Panc1 (cell line): Measurements from ENCODE around the gene MAP7. TPM values are rescaled to one million over a fixed set of nuclear protein-coding genes. Genes with fewer than 3 reads are reported as not detected.
"Not testable (repeated sequence)": the region's sequence is repeated elsewhere in the genome, so short reads cannot be mapped to it uniquely, and the experiment has no call there.

ENCODE experiments used
- ATAC-seq: fragments of 200-7000 bp; cut with Tn5 transposase; 2 replicates; pipeline ENCODE4 v1.9.1; 2020; ENCODE audit warnings: mild to moderate bottlenecking, moderate library complexity
- BruUV-seq: library from RNA; stranded (reverse); fragments of 400-500 nt; replicated peaks from 2 replicates; lab custom pipeline; 2021; lab: Mats Ljungman, UMichigan
- CTCF ChIA-PET: fragments of 300-600 bp; sonication (Branson Sonifier 250); formaldehyde crosslinking; loops from one replicate; lab custom pipeline; 2022; ENCODE audit warnings: antibody characterized with exemption; lab: Charles Lee
- POLR2A ChIA-PET: fragments of 300-600 bp; sonication (Branson Sonifier 250); formaldehyde crosslinking; loops from one replicate; lab custom pipeline; 2022; ENCODE audit warnings: antibody characterized with exemption; lab: Charles Lee
- DNase-seq: peaks from one replicate; pipeline ENCODE4 v3.0.0-alpha.2; 2010; ENCODE audit warnings: low read depth, low spot score
- H3K27ac ChIP-seq: 2 replicates; pipeline ENCODE4 v1.5.1; 2011; ENCODE audit warnings: mild to moderate bottlenecking, low read length, inconsistent platforms
- H3K27me3 ChIP-seq: fragments of 200-500 bp; sonication (Bioruptor generic); 2 replicates; pipeline ENCODE4 v1.6.0; 2014; ENCODE audit warnings: low read length, inconsistent platforms; ENCODE audit not compliant: control insufficient read depth, insufficient read depth
- H3K36me3 ChIP-seq: fragments of 200-500 bp; sonication (Bioruptor generic); 2 replicates; pipeline ENCODE4 v1.5.1; 2014; ENCODE audit warnings: inconsistent platforms, mild to moderate bottlenecking, low read length, moderate library complexity; ENCODE audit not compliant: control insufficient read depth, insufficient read depth
- H3K4me1 ChIP-seq: 2 replicates; pipeline ENCODE4 v1.5.1; 2011; ENCODE audit warnings: inconsistent platforms, mild to moderate bottlenecking, low read length, moderate library complexity; ENCODE audit not compliant: control insufficient read depth, insufficient read depth
- H3K4me3 ChIP-seq, 2 experiments: 2 replicates each; pipeline ENCODE4 v1.5.1; 2011 to 2012; ENCODE audit warnings: low read depth in 2 of 2, low read length in 2 of 2, mild to moderate bottlenecking in 2 of 2, inconsistent platforms in 1 of 2, moderate library complexity in 1 of 2
- H3K9me3 ChIP-seq: fragments of 200-500 bp; sonication (Bioruptor generic); 2 replicates; pipeline ENCODE4 v1.5.1; 2014; ENCODE audit warnings: low read depth, mild to moderate bottlenecking, inconsistent platforms, low read length, moderate library complexity; ENCODE audit not compliant: control insufficient read depth, insufficient read depth
- CTCF ChIP-seq: fragments of 450-650 bp; IDR thresholded peaks from 2 replicates; pipeline ENCODE4 v1.5.1; 2017; ENCODE audit warnings: mild to moderate bottlenecking
- POLR2AphosphoS5 ChIP-seq: IDR thresholded peaks from 2 replicates; pipeline ENCODE4 v1.6.1; 2012; ENCODE audit warnings: mild to moderate bottlenecking, low read depth, low read length, moderate library complexity
- REST ChIP-seq, 2 experiments: IDR thresholded peaks; 2 replicates each; pipeline ENCODE4 v1.6.1; 2011 to 2012; ENCODE audit warnings: low read depth in 2 of 2, control low read depth in 1 of 2, low read length in 1 of 2, mild to moderate bottlenecking in 1 of 2, moderate library complexity in 1 of 2; ENCODE audit not compliant: insufficient read depth in 1 of 2
- SIN3A ChIP-seq: IDR thresholded peaks from 2 replicates; pipeline ENCODE4 v1.6.1; 2012; ENCODE audit warnings: low read depth, mild to moderate bottlenecking, low read length, moderate library complexity, borderline replicate concordance; ENCODE audit not compliant: insufficient read depth
- TCF7L2 ChIP-seq: IDR thresholded peaks from 2 replicates; pipeline ENCODE4 v1.6.1; 2011; ENCODE audit warnings: mild to moderate bottlenecking, low read depth, low read length, inconsistent platforms
- in situ Hi-C: cut with HindIII; loops from 2 replicates; pipeline ENCODE4 v1.10.0; 2016; ENCODE audit warnings: low sequenced_read_pairs, low pct_unique_long_range_greater_than_20kb
- intact Hi-C: fragments of 100-400 bp; cut with micrococcal nuclease; formaldehyde crosslinking; loops from one replicate; pipeline ENCODE4 v1.10.0; 2022; ENCODE audit not compliant: unreplicated experiment
- total RNA-seq: library from RNA; stranded (reverse); gene quantifications from one replicate; pipeline ENCODE4 v1.2.1, GENCODE V29; 2021; ENCODE audit not compliant: unreplicated experiment

The MAP7 gene
- total RNA-seq, 1 experiment from 2014 or later: 1.8 TPM

- H3K27ac ChIP-seq: no peak overlapping the region
- no peak for ATAC-seq
- no peaks in the 10 kb centered on the region for H3K4me1 ChIP-seq
- no peak overlapping the region for H3K4me3 ChIP-seq
- H3K27me3 ChIP-seq: no peaks in the 10 kb centered on the region; the same call in 1 of the 2 replicates
- BruUV-seq: no TSS peak
- TF ChIP-seq REST (IDR thresholded peaks at IDR 0.05; ENCODE audit: insufficient read depth in 1 of 2, low read depth in 2 of 2, low read length in 1 of 2) (no peak), CTCF (no peak), SIN3A (no peak), TCF7L2 (no peak), POLR2AphosphoS5 (no peak)
- in situ Hi-C loops: no loop called here
- H3K9me3 ChIP-seq: no peaks in the 10 kb centered on the region
- intact Hi-C loops: no loop called here
- H3K36me3 ChIP-seq: no peaks in the 10 kb centered on the region
- POLR2A ChIA-PET: no interaction called here
- CTCF ChIA-PET: no interaction called here
- no peak for DNase-seq
Observed at GRCh38 chr6:136382676-136383252, 167.5 kb downstream of the MAP7 start.

GRCh38 chr6:136378888-136379287 lies 171.3 kb downstream of the MAP7 start:
- Histone ChIP-seq H3K36me3 (no peaks in the 10 kb centered on the region), H3K4me1 (no peaks in the 10 kb centered on the region), H3K27me3 (no peaks in the 10 kb centered on the region; the same call in 1 of the 2 replicates), H3K9me3 (no peaks in the 10 kb centered on the region), H3K27ac (no peak overlapping the region), H3K4me3 (no peak overlapping the region)
- TF ChIP-seq POLR2AphosphoS5 (no peak), REST (IDR thresholded peaks at IDR 0.05; ENCODE audit: insufficient read depth in 1 of 2, low read depth in 2 of 2, low read length in 1 of 2) (no peak), TCF7L2 (no peak), CTCF (peak; percentile 49), SIN3A (no peak)
- no TSS peak for BruUV-seq
- intact Hi-C loops: no loop called here
- ATAC-seq: no peak
- ChIA-PET CTCF (no interaction called here), POLR2A (no interaction called here)
- no peak for DNase-seq
- in situ Hi-C loops: no loop called here

- H3K36me3 ChIP-seq, ATAC-seq, POLR2A ChIA-PET, intact Hi-C loops, H3K4me3 ChIP-seq, H3K4me1 ChIP-seq, BruUV-seq, DNase-seq, H3K27ac ChIP-seq, H3K27me3 ChIP-seq, in situ Hi-C loops, H3K9me3 ChIP-seq, CTCF ChIA-PET: not testable (repeated sequence)
Observed at GRCh38 chr6:136375836-136376235, 174.4 kb downstream of the MAP7 start.
